Activated T-helper 2 cell treated with anti-CD3 and anti-CD28 coated beads, Interferon-gamma antibody, Interleukin-2, Interleukin-4, amounts not matched to agents 10 μg/mL and 5 μg/mL and 100 μg/mL, durations not matched to agents 14 hours and 24 hours and 36 hours (primary cell): ENCODE measurements around the gene BTN2A1. TPM values are rescaled to one million over a fixed set of nuclear protein-coding genes. Genes with fewer than 3 reads are reported as not detected.
A peak's percentile ranks its signal among the peaks of the same experiment; 100 is the strongest.
"Not testable (repeated sequence)": the region's sequence is repeated elsewhere in the genome, so short reads cannot be mapped to it uniquely, and the experiment has no call there.

Experiments
- DNase-seq: peaks from one replicate; pipeline ENCODE4 v3.0.0; 2021; ENCODE audit warnings: low spot score
- H3K27ac Mint-ChIP-seq: one replicate; pipeline ENCODE4 v1.8.0; 2021; ENCODE audit warnings: mixed read lengths
- H3K27me3 Mint-ChIP-seq: one replicate; pipeline ENCODE4 v1.8.0; 2021; ENCODE audit warnings: low read depth, mixed read lengths
- H3K36me3 Mint-ChIP-seq: one replicate; pipeline ENCODE4 v1.8.0; 2021; ENCODE audit warnings: low read depth, mixed read lengths
- H3K4me1 Mint-ChIP-seq: one replicate; pipeline ENCODE4 v1.8.0; 2021; ENCODE audit warnings: low read depth, mixed read lengths
- H3K4me3 Mint-ChIP-seq: one replicate; pipeline ENCODE4 v1.8.0; 2021; ENCODE audit warnings: low read depth, mild to moderate bottlenecking, moderate library complexity, mixed read lengths
- H3K9me3 Mint-ChIP-seq: one replicate; pipeline ENCODE4 v1.8.0; 2021; ENCODE audit warnings: mixed read lengths
- intact Hi-C: fragments of 100-400 bp; cut with micrococcal nuclease; formaldehyde crosslinking; loops from one replicate; pipeline ENCODE4 v1.15.1; 2023
- total RNA-seq: library from RNA; stranded (reverse); gene quantifications from 2 replicates; pipeline ENCODE4 v1.2.3, GENCODE V29; 2022

Gene BTN2A1
- total RNA-seq, 1 donor from 2014 or later: 23.0 TPM

DNA sequence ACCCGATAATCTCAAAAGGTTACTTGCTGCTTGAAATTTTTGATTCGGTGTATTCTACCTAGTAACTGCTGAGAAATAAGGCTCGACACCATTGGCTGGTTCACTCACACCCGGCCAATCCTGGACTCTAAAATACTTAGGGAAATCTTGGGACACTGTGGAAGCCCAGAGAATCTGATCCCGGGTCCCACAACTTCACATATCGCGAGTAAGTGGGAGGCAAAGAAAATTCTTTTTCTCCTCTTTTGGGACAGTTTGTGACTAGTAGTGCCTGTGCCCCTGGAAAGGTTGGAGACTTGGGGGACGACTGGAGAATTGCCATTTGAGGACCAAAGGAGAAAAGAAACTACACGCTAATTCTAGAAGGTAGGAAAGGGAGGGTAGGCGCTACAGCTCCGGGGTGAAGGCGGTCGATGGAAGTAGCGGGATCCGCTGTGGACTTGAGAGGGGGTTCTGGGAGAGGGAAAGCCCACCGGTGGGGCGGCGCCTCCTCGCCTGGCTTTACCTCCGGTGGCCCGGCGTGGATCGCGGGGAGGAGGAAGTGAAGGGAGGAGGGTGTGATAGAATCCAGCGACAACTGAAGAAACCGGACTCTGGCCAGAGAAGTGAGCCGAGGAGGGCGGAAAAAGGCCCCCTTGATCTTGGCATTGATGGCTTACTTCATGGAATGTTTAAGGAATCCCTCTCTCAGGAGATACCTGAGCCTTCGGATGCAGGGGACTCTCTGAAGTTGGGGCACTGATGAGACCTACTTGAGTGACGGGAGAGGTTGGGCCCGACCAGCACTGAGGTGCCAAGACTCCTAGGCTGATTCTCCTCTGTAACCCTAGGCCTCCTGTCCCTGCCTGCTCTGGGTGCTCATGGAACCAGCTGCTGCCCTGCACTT, 36.3 kb upstream of the BTN2A1 start:
- no peak overlapping the region for H3K27ac Mint-ChIP-seq
- peaks cover 13% of the 10 kb centered on the region for H3K4me1 Mint-ChIP-seq
- no peaks in the 10 kb centered on the region for H3K27me3 Mint-ChIP-seq
- no peak overlapping the region for H3K4me3 Mint-ChIP-seq
- peaks cover 24% of the 10 kb centered on the region for H3K36me3 Mint-ChIP-seq
- peaks cover 21% of the 10 kb centered on the region for H3K9me3 Mint-ChIP-seq
- intact Hi-C loops: loop anchor here (2.0 to 5.0 kb wide), 4 partner anchors 19 to 79 kb away; partner anchors contain the start of genes BTN2A1, BTN2A2 and BTN3A3
- DNase-seq: peak; percentile 30

DNA sequence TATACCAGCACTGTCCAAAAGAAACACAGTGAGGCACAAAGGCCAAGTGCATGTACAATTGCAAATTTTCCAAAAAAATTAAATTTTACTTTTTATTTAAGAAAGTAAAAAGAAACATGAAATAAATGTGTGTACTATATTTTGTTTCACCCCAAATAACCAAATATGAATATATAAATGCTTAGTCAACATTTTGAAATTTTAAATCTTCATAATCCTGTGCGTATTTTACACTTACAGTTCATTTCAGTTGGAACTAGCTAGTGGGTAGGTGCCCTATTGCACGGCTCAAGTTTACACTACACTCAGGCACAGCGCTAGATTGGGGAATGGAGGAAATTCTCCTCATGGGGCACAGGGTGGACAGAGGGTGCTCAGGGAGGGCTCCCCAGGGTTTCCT, 35.4 kb upstream of the BTN2A1 start:
- no peak overlapping the region for H3K4me3 Mint-ChIP-seq
- H3K36me3 Mint-ChIP-seq: peaks cover 22% of the 10 kb centered on the region
- H3K27ac Mint-ChIP-seq: no peak overlapping the region

DNA sequence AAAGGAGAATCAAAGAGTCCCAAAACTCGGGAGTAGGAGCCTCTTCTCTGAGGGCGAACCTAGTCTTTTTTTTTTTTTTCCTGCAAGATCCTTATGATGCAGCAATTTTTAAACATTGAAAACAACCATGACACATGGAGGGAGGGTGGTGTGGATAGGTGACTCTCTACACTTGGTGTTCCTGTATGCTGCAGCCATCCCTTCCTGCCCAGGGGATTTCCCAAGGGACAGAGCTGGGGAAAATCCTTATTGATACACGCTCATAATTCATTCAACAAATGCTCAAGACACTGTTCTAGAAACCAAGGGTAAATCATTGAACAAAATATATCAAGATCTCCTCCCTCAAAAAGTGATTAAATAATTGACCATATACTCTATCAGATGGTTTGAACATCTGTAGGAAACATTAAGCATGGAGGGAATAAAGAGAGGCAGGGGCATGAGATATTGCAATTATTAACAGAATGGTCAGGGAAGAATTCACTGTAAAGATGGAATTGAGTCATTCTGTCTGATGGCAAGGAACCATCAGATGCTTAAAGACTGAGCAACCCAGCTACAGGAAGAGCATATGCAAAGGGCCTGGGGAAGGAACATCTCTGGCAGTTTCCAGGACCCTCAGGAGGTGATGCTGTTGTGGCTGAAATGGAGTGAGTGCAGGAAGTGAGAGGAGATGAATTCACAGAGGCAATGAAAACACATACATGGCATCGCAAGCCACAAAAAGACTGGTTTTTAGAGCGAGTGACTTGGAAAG, 30.9 kb upstream of the BTN2A1 start:
- H3K4me3 Mint-ChIP-seq: no peak overlapping the region
- intact Hi-C loops: no loop called here
- H3K4me1 Mint-ChIP-seq: peaks cover 14% of the 10 kb centered on the region
- H3K27me3 Mint-ChIP-seq: no peaks in the 10 kb centered on the region
- DNase-seq: no peak
- H3K9me3 Mint-ChIP-seq: no peaks in the 10 kb centered on the region
- no peak overlapping the region for H3K27ac Mint-ChIP-seq
- peaks cover 26% of the 10 kb centered on the region for H3K36me3 Mint-ChIP-seq

More for the DNA sequence above, 35.4 kb upstream of the BTN2A1 start:
- H3K27me3 Mint-ChIP-seq: no peaks in the 10 kb centered on the region
- intact Hi-C loops: loop anchor here (5.0 kb wide), 3 partner anchors 35 to 80 kb away; partner anchors contain the start of genes BTN2A1 and BTN2A2
- H3K4me1 Mint-ChIP-seq: peaks cover 16% of the 10 kb centered on the region
- no peak for DNase-seq
- H3K9me3 Mint-ChIP-seq: peaks cover 13% of the 10 kb centered on the region

- intact Hi-C loops: no loop called here
- H3K4me3 Mint-ChIP-seq: no peak overlapping the region
- no peak for DNase-seq
- peaks cover 12% of the 10 kb centered on the region for H3K4me1 Mint-ChIP-seq
- H3K36me3 Mint-ChIP-seq: peaks cover 28% of the 10 kb centered on the region
- H3K27me3 Mint-ChIP-seq: no peaks in the 10 kb centered on the region
- H3K27ac Mint-ChIP-seq: no peak overlapping the region
- H3K9me3 Mint-ChIP-seq: no peaks in the 10 kb centered on the region
These were observed 30.3 kb upstream of the BTN2A1 start for GRCh38 chr6:26427451-26427809.

DNA sequence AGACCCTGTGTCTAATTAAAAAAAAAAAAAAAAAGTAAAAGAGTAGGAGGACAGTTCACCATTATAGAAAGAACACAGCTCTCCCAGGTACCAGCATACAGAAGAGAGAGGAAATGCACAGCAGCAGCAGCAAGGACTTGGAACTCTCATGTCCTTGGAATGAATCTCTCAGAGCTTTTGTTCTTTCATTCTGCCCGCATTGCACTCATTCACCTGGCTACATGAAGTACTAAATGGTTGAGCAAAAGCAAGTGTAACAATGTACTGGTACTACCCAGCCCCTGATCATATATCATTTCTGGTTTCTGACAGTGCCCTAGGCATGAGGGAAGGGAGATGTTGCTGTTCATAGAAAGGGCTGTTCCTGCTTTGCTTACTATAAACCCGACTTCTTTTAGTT, 29.5 kb upstream of the BTN2A1 start:
- Mint-ChIP-seq H3K27me3 (no peaks in the 10 kb centered on the region), H3K36me3 (peaks cover 32% of the 10 kb centered on the region), H3K27ac (no peak overlapping the region), H3K4me3 (no peak overlapping the region), H3K9me3 (no peaks in the 10 kb centered on the region), H3K4me1 (peaks cover 12% of the 10 kb centered on the region)
- no peak for DNase-seq
- intact Hi-C loops: no loop called here

GRCh38 chr6:26430787-26431186, 27.0 kb upstream of the BTN2A1 start:
- Mint-ChIP-seq H3K4me3 (no peak overlapping the region), H3K4me1 (peaks cover 8% of the 10 kb centered on the region), H3K9me3 (peaks cover 15% of the 10 kb centered on the region), H3K27me3 (no peaks in the 10 kb centered on the region), H3K36me3 (peaks cover 46% of the 10 kb centered on the region), H3K27ac (no peak overlapping the region)
- intact Hi-C loops: no loop called here
- DNase-seq: no peak

GRCh38 chr6:26431258-26432172, 26.2 kb upstream of the BTN2A1 start:
- Mint-ChIP-seq H3K36me3 (peaks cover 40% of the 10 kb centered on the region), H3K4me1 (peaks cover 3% of the 10 kb centered on the region), H3K4me3 (no peak overlapping the region), H3K27ac (no peak overlapping the region), H3K9me3 (peaks cover 15% of the 10 kb centered on the region), H3K27me3 (no peaks in the 10 kb centered on the region)
- intact Hi-C loops: no loop called here
- no peak for DNase-seq

- intact Hi-C loops: no loop called here
- no peak overlapping the region for H3K4me3 Mint-ChIP-seq
- no peaks in the 10 kb centered on the region for H3K27me3 Mint-ChIP-seq
- peaks cover 32% of the 10 kb centered on the region for H3K36me3 Mint-ChIP-seq
- peaks cover 15% of the 10 kb centered on the region for H3K9me3 Mint-ChIP-seq
- no peak for DNase-seq
- no peaks in the 10 kb centered on the region for H3K4me1 Mint-ChIP-seq
- H3K27ac Mint-ChIP-seq: no peak overlapping the region
These were observed 25.0 kb upstream of the BTN2A1 start for GRCh38 chr6:26432627-26433201.

- H3K4me3 Mint-ChIP-seq, H3K4me1 Mint-ChIP-seq, H3K27me3 Mint-ChIP-seq, intact Hi-C loops, H3K27ac Mint-ChIP-seq, DNase-seq: not testable (repeated sequence)
- peaks cover 15% of the 10 kb centered on the region for H3K9me3 Mint-ChIP-seq
- H3K36me3 Mint-ChIP-seq: peaks cover 30% of the 10 kb centered on the region
These were observed 24.1 kb upstream of the BTN2A1 start for GRCh38 chr6:26433680-26434079.

DNA sequence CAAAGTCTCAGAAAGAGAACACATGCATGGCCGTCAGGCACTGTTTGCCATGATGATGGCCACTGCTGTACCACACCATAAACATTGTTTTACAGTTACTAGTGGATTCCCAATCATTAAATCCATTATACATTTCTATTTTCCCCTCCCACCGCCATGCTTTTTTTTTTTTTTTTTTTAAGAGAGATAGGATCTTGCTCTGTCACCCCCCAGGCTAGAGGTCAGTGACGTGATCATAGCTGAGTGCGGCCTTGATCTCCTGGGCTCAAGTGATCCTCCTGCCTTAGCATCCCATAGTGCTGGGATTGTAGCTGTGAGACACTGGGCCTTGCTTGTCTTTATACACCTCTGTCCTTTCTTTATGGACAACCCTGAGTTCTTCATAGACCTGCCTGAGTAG, 21.7 kb upstream of the BTN2A1 start:
- Mint-ChIP-seq H3K27me3 (no peaks in the 10 kb centered on the region), H3K4me3 (no peak overlapping the region), H3K36me3 (peaks cover 32% of the 10 kb centered on the region), H3K27ac (no peak overlapping the region), H3K9me3 (peaks cover 15% of the 10 kb centered on the region), H3K4me1 (peaks cover 14% of the 10 kb centered on the region)
- intact Hi-C loops: no loop called here
- DNase-seq: no peak

- DNase-seq: no peak
- H3K9me3 Mint-ChIP-seq: peaks cover 15% of the 10 kb centered on the region
- no peaks in the 10 kb centered on the region for H3K27me3 Mint-ChIP-seq
- no peak overlapping the region for H3K27ac Mint-ChIP-seq
- H3K36me3 Mint-ChIP-seq: peaks cover 25% of the 10 kb centered on the region
- peaks cover 17% of the 10 kb centered on the region for H3K4me1 Mint-ChIP-seq
- intact Hi-C loops: no loop called here
- no peak overlapping the region for H3K4me3 Mint-ChIP-seq
These were observed 20.2 kb upstream of the BTN2A1 start for GRCh38 chr6:26437550-26437949.

- peaks cover 22% of the 10 kb centered on the region for H3K4me1 Mint-ChIP-seq
- no peaks in the 10 kb centered on the region for H3K27me3 Mint-ChIP-seq
- peaks cover 15% of the 10 kb centered on the region for H3K9me3 Mint-ChIP-seq
- peaks cover 27% of the 10 kb centered on the region for H3K36me3 Mint-ChIP-seq
- no peak overlapping the region for H3K27ac Mint-ChIP-seq
- H3K4me3 Mint-ChIP-seq: no peak overlapping the region
- intact Hi-C loops: no loop called here
- no peak for DNase-seq
These were observed 19.8 kb upstream of the BTN2A1 start for GRCh38 chr6:26438000-26438399.
